ENCODE results near the gene MGME1.
"Not testable (repeated sequence)": the region's sequence is repeated elsewhere in the genome, so short reads cannot be mapped to it uniquely, and the experiment has no call there.

MGME1 gene

DNA sequence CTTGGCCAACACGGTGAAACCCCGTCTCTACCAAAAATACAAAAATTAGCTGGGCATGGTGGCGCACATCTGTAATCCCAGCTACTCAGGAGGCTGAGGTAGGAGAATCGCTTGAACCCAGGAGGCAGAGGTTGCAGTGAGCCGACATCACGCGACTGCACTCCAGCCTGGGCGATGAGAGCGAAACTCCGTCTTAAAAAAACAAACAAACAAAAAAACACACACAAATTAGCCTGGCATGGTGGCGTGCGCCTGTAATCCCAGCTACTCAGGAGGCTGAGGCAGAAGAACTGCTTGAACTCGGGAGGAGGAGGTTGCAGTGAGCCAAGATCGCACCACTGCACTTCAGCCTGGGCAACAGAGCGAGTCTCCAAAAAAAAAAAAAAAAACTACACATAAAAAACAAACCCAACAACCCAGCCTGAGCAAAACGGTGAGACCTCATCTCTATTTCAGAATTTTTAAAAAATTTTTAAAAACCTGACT, 8.4 kb upstream of the MGME1 start:
- not testable (repeated sequence) for DNase-seq (ENCODE audit: low spot score)

DNA sequence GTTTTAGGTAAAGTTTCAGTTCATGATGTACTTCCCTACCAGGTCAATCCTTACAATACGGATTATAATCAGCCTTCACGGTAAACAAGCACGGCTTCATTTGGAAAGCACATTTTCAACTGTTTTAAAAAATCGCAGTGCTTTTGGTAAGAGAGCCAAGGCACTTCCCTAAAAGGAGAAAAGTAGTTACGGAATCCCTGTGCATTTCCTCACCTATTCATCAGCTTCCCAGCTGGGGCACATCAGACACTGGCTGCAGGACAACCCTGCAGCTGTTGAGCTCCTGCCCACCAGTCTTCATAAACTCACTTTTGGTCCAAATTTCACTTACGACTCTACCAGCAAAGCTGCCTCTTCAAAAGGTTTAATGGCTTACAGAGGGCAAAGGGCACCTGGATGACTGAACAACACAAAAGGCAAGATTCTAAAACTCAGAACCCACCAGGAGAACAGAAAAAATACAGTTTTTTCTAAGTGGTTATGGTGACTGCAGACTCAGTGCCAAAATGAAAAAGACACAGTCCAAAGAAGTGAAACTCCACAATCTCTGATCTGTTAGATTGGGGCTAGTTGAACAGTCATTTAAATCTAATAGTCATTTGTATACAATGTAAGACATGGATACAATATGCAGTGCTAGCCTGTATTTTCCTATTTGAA, 7.8 kb upstream of the MGME1 start:
- DNase-seq (ENCODE audit: low spot score), result no peak

DNA sequence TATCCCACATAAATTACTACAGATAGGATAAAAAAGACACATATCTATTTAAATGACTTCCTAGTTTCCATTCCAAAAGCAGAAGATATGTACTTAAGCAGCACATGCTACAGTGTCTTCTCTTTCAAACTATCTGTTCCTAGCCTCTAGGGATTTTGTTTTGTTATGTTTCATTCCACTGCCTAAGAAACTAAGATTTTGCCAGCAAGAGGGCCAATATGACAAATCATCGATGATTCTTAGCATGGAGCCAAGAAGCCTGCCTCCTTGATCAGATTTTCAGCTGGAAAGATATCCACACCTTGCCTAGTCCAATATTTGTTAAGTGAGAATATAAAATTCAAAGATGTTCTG, 7.3 kb upstream of the MGME1 start:
- no peak for DNase-seq (ENCODE audit: low spot score)

DNA sequence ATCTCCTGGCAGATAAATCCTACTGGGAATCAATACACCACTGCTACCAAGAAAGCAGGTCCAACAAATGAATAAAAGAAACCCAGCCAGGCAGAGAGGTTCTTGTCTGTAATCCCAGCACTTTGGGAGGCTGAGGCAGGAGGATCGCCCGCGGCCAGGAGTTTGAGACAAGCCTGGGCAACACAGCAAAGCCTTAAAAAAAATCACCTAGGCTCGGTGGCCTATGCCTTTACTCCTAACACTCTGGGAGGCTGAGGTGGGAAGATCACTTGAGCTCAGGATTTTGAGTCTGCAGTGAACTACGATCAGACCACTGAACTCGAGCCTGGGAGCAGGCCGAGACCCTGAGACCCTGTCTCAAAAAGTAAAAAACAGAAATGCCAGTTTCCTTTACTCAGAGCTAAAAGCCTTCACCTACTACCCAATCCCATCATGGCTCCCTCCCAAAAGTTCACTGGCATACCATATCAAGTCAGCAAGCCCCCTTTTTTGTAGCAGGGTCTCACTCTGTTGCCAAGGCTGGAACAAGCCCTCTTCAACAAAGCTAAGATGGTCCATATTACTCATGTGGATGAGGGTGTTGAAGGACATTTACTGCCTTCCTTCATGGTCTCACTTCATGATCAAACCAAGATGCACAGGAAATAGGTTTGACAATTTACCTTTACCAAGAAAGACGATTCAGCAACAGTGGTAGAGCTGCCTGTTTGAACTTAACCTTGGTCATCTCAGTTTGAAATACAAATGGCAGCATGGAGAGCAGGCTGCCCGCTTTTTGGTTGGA, 5.5 kb upstream of the MGME1 start:
- DNase-seq (ENCODE audit: low spot score), result no peak

DNA sequence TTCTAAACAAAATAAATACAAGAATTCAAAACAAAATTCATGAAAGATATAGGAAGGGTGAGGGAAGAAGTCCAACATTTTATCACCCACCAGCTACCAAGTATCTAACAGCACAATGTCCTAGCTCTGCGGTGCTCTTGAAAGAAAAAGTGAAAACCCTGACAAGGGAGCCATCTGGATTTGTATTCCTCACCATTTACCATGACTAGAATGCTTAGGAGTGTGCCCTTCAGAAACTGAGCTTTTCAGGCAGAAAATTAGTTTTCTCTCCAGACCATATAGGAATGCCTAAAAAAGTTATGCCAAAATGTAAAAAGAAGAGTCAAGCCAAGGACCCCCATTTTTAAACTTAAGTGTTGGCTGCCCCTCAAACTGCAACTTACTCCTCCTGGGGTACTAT, 4.7 kb upstream of the MGME1 start:
- DNase-seq (ENCODE audit: low spot score), result no peak

DNA sequence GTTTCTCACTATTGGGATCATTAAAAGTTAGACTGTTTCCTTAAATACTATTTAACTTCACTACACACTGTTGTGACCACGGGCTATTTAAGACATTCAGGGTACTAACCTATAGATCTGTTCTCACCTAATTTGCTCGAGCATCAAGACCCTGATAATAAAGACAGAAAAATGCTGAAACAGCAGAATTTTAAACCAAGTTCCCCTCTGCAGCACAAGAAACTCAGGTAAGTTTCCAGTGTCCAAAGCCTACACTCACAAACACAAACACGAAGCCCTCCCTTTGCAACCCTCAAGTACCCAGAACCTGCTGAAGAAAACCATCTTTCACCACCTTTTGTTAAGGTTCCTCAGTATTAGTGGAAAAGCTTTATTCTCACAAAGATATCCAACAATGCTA, 4.2 kb upstream of the MGME1 start:
- DNase-seq (ENCODE audit: low spot score), result no peak

DNA sequence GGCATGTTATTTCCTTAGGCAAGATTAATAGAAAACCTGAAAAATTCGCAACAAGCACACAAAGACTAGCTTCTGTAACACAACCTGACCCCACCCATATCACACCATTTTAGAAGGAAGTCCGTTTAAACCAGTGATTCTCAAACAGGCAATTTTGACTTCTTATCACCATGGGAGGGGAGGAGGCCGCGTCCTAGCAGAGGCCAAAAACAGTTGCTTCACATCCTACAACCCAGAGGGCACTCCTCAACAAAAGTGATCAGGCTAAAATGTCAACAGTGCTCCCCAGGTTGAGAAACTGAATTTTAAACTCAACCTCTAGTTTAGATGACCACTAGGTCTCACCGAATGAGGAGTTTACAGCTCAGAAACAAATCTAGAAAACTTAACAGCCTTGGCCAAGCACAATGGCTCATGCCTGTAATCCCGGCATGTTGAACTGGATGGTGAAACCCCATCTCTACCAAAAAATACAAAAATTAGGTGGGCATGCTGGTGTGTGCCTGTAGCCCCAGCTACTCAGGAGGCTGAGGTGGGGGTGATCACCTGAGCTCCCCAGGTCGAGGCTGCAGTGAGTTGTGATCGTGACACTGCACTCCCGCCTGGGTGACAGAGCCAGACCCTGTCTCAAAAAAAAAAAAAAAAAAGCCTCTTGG, 3.6 kb upstream of the MGME1 start:
- no peak for DNase-seq (ENCODE audit: low spot score)

DNA sequence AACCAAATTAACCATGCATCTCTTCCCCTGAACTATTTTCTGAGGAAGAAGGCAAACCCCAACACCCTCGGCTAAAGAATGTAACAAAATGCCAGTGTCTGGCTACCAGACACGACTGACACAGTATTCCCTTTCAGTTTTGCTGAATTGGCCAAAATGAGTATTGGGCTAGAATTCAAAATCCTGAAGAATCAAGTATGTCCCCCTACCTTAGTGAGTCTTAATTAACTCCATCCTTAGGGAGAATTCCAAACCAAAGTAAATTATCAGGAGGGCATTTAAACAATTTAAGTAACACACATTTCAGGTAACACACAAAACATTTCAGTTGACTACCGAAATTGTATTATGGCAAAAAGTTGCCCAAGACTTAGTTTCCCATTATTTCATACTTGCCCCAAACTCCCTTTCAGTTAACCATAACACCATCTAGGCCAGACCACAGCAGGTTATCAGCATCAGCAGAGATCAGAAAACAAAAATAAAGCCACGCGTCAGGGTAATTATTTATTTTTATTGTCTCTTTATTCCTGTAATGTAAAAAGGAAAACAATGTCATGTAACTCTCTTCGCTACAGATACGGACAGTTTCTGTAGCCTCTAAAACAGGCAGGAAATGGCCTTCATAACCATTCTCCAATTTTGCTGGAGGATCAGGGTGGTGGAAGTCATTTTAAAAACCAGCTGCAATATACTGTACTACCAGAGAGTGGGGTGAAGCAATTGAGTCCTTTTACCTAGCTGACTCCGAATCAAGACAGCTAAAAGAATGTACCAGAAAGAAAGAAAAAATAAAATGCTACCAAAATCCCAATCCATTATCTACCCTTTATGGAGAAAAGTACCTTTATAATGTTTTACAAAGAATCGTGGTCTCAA, 2.1 kb upstream of the MGME1 start:
- DNase-seq (ENCODE audit: low spot score), result peak; percentile 58

DNA sequence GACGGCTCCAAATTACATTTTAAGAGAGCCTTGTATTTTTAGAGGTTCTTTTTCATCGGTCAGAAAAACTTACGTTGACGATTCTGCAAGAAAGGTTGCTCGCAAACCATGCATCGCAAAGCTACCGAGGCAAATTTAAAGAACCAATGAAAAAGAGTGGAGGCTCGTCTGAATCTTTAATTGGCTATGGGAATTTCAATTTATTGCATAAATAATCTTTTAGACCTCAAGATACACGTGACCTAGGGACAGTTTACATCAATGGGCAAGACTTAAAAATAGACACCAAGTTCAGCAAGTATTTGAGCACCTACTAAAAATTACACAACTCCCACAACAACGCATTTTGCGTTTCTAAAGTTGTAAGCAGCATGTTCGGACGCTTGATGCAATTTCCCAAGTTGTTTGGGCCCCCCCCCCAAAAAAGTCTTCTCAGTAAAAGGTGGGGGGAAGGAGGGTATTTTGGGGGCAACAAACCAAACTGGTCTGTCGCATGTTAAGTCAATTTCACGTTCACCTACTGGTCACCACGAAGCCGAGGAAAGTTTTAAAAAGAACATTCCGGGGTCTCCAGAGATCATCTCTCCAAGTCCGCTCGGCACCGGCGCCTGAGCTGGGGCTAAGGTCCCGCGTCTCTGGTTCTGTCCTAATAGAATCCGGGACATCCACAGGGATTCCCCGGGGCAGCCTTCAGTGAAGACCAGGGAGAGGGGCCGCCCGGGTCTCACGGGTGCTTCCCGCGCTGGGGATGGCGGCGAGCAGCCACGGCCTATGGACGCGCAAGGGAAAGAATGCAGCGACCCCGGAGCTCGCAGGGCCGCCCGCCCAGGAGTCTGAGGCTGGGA, 1.1 kb upstream of the MGME1 start:
- DNase-seq (ENCODE audit: low spot score), result no peak

DNA sequence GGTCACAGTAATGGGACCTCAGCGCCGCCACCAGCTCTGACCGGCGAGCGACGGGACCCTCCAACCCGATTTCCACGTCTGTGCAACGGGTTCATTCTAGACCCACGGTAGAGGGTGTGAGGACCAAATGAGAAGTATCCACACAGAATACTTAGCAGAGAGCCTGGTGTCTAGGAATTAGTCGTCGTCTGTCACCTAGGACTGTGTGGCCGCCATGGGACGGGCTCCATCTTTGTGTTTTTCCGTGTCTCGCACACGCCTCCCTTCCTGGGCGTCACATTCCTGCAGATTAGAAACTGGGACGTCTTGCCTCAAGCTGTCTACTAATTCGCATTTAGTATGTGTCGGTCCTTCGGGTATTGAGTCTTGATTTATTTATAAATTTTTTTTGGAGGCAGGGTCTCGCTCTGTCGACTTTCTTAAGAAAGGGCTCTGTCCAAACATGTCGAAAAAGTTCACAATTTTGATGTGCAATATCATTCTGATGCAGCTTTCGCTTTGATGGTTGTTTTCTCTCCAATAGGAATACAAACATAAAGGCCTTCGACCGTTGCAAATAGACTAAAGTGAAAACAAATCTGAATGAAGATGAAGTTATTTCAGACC, 563 bp downstream of the MGME1 start:
- DNase-seq (ENCODE audit: low spot score), result no peak

DNA sequence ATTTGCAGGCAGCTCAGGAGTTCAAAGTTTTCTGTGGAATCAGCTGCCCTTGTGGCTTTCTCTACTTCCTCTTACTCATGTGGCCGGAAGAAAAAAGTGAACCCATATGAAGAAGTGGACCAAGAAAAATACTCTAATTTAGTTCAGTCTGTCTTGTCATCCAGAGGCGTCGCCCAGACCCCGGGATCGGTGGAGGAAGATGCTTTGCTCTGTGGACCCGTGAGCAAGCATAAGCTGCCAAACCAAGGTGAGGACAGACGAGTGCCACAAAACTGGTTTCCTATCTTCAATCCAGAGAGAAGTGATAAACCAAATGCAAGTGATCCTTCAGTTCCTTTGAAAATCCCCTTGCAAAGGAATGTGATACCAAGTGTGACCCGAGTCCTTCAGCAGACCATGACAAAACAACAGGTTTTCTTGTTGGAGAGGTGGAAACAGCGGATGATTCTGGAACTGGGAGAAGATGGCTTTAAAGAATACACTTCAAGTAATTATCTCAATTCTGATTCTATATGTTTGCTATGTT, 1.1 kb downstream of the MGME1 start:
- peak; percentile 60 for DNase-seq (ENCODE audit: low spot score)

DNA sequence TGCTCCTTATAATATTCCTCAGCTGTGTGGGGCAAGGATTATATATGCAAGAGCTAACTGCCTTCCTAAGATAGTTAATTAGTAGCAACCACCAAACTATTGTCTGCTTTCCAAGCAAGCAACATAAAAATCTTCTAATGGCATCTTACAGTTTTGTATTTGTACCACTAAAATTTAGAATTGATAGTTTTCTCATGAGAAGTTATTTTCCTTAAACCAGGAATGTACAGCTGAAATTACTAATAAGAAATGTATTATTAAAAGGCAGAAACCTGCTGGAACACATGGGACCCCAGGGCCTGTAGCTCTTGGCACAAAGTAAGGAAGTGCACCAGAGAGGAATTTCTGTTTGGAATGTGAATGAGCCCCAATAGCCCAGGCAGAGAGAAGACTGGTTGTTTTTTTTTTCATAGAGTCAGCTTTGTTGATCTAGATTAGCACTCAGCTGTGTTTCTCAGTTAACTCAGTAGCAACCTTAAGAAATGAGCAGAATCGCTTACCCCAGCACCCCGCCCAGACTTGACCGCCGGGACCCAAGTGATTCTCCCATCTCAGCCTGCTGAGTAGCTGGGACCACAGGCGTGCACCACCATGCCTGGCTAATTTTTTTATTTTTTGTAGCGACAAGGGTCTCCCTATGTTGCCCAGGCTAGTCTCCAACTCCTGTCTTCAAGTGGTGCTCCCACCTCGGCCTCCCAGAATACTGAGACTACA, 2.6 kb downstream of the MGME1 start:
- no peak for DNase-seq (ENCODE audit: low spot score)

DNA sequence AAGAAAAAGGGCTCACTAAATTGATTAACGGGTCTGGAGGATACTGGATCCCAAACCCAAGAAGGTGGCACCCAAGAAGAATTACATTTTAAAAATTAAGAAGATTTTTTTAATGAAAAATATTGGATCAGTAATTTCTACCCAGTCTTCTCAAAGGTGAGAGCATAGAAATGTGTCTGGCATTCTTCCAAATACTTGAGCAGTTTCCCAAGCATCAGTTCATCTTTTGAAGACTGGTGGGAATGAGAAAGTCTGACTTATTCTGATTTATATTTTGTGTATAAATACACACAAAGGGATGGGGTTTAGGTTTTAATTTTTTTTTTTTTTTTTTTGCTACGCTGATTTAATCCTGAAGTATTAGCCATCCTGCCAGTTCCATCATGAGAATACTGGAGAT, 3.3 kb downstream of the MGME1 start:
- DNase-seq (ENCODE audit: low spot score), result no peak

DNA sequence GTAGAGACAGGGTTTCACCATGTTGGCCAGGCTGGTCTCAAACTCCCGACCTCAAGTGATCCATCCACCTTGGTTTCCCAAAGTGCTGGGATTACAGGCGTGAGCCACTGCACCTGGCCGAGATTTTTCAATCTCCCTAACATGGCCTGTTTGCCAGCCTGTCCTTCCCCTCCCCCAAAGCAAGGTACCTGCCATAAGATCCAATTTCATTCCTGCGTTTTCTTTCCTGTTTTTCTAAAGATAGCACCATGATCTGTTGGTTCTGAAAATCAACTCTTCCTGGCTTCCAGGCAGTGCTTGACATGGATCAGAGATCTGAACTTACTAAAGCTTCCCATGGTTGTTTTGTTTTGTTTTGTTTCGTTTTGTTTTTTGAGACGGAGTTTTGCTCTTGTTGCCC, 7.5 kb downstream of the MGME1 start:
- no peak for DNase-seq (ENCODE audit: low spot score)

DNA sequence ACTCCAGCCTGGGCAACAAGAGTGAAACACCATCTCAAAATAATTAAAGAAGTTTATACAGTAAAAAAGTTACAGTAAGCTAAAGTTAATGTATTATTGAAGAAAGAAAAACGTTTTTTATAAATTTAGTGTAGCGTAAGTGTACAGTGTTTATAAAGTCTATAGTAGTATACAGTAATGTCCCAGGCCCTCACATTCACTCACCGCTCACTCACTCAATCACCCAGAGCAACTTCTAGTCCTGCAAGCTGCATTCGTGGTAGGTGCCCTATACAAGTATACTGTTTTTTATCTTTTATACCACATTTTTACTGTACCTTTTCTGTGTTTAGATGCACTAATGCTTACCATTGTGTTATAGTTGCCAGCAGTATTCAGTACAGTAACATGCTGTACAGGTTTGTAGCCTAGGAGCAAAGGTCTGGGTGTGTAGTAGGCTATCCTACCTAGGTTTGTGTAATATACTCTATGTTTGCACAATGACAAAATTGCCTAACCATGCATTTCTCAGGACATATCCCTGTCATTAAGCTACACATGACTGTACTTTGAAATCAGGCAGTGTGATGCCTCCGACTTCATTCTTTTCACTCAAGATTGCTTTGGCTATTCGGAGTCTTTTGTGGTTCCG, 16.7 kb downstream of the MGME1 start:
- no peak for DNase-seq (ENCODE audit: low spot score)

DNA sequence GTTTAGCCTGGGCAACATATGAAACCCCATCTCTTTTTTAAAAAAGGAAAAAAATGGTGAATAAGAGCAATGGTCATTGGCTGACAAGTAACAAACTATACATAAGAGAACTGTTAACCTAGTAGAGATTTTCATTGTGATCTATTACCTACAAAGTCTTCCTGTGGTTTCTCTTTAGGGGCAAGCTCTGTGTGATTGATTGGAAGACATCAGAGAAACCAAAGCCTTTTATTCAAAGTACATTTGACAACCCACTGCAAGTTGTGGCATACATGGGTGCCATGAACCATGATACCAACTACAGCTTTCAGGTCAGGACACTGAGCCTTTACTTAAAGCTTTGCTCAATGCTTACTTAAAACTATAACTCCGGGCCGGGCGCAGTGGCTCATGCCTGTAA, 19.2 kb downstream of the MGME1 start:
- no peak for DNase-seq (ENCODE audit: low spot score)

DNA sequence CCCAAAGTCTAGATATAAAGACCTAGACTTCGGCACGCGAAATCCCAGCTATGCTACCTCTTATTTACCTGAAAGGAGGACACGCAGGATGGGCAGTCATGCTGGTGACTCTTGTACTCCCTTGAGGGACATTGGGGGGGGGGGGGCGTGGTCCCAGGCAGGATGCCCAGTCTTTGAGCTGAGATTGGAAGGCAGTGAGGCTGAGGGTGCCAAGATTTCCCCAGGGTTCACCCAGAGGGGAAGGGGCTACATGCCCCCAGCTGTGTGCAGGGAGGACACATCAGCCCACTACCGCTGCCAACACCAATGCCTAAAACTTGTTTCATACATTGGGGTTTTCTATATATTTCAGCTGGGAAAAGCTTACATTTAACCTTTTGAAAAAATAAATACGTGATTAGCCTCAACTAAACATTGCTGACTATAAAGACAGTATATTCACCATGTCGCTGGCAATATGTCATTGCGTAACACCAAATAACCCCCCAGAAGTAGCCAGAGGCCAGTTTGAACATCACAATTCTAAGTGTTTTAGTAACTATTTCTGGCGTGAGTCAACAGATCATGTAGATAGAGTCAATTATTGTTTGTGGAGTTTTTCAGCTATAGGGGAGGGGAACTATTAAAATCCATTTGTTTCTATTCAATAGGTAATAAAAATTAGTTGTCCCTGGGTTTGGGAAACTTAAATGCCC, 21.6 kb downstream of the MGME1 start:
- no peak for DNase-seq (ENCODE audit: low spot score)

DNA sequence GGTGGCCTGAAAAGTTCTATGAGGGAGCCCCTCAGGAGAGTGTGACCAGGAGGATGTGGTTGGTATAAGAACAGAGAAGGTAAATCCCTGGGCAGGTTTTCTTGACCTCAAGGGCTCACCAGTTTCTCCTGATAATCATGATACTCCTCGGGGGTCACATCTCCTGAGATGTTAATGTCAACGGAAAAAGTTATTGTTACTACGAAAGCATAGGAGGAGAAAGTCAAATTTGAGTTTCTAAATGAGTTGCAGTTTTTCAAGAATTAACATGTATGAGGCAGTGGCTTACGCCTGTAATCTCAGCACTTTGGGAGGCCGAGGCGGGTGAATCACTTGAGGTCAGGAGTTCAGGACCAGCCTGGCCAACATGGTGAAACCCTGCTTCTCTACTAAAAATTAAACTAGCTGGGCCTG, 23.4 kb downstream of the MGME1 start:
- DNase-seq (ENCODE audit: low spot score), result peak; percentile 79
